ENCODE results near the gene MTA1. TPM values are rescaled to one million over a fixed set of nuclear protein-coding genes. Genes with fewer than 3 reads are reported as not detected.

The MTA1 gene
- total RNA-seq, 1 donor from 2014 or later = 118 TPM

DNA sequence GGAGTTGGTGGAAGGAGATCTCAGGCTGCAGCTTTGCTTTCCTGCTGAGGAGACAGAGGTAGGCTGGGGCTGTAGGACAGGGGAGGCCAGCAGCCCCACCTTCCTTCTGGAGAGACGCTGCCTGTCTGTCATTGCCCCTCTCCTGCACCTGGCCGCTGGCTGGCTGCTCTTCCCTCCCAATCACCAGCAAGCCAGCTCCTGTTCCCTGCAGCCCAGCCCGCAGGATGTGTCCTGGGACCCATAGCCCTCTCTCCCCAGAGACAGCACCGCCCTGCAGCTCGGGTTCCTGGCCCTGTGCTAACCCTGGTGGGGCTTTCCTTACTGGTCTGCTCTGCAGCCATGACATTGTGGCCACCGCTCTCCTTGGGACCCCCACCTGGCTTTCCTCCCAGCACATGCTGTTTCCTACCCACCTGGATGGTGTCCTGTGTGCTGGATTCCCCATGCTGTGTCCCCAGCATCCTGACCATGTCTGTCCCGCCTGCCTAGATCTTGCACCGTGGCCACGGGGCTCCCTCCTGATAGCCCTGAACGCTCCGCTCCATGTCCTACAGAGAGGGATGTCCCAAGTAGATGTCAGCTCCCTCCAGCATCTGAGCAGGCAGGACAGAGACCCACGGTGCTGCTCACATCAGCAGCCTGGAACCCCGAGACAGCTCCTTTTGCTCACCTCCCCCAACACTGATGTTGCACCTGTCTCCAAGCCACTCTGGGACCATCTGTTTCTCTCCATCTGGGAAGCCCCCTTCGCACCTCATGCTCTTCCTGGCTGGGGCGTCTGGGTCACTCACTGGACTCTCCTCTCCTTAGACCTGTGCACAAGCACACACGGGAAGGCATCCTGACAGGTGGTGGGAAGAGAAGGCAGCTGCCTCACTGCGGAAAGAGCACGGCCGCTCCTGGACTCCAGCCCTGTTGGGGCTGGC is 1.1 kb upstream of the MTA1 start:
- Histone ChIP-seq H3K4me3 (peak overlapping the region; percentile 70 to 88), H3K27me3 (no peaks in the 10 kb centered on the region), H3K36me3 (no peaks in the 10 kb centered on the region), H3K4me1 (peaks cover 10 to 32% of the 10 kb centered on the region in 2 donors), H3K9me3 (no peaks in the 10 kb centered on the region), H3K27ac (no peak overlapping the region)
- intact Hi-C loops (cut with DNase I) = loop anchor here (2.0 to 10.0 kb wide), 3 partner anchors 62 to 174 kb away; partner anchors contain the start of genes BTBD6 and TEDC1
- no peak for TF ChIP-seq CTCF (IDR thresholded peaks at IDR 0.05)
- DNase-seq (ENCODE audit: low spot score in 2 of 2) = no peak

- Histone ChIP-seq H3K27me3 (no peaks in the 10 kb centered on the region), H3K4me1 (peaks cover 10 to 25% of the 10 kb centered on the region in 2 donors), H3K4me3 (peak overlapping the region; percentile 70 to 88), H3K9me3 (no peaks in the 10 kb centered on the region), H3K27ac (peak overlapping the region; percentile 28 to 66), H3K36me3 (no peaks in the 10 kb centered on the region)
- intact Hi-C loops (cut with DNase I) = no loop called here
- no peak for TF ChIP-seq CTCF (IDR thresholded peaks at IDR 0.05)
- DNase-seq (ENCODE audit: low spot score in 2 of 2) = no peak
These were observed 710 bp downstream of the MTA1 start for GRCh38 chr14:105420101-105420973.

DNA sequence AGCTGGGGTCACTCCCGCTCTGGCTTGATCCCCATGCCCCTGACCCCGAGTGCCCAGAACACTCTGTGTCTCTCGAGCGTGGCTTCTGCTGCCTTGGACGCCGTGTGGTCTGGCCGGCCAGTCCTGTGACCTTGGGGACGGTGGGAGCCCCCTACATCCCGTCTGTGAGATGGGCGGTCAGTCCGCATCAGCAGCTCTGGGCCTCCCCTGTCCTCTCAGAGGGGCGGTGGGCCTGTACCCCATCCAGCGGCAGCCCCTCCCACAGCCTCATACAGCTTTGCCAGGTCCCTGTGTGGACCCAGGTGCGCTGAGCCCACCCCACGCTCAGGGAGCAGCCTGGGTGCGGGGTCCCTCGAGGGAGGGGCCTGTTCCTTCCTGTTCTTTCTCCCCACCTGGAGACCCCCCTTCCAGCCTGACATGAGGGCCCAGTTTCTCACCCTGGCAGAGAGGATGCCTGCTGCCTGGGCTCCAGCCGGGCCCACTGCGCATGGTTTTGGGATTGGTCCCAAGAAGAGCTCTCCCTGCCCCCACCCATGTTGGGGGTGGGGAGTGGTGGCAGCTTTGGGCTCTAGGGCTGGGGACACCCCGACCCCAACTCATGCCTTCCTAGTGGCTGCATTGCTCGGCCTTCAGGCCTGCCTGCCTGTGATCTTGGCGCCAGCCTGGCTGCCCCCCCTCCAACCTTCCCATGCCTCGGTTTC is 1.5 kb downstream of the MTA1 start:
- Histone ChIP-seq H3K9me3 (no peaks in the 10 kb centered on the region), H3K27me3 (no peaks in the 10 kb centered on the region), H3K27ac (peak overlapping the region; percentile 28 to 66), H3K4me1 (peaks cover 10 to 22% of the 10 kb centered on the region in 2 donors), H3K36me3 (no peaks in the 10 kb centered on the region), H3K4me3 (peak overlapping the region; percentile 70 to 88)
- no peak for TF ChIP-seq CTCF (IDR thresholded peaks at IDR 0.05)
- intact Hi-C loops (cut with DNase I) = no loop called here
- DNase-seq (ENCODE audit: low spot score in 2 of 2) = no peak

DNA sequence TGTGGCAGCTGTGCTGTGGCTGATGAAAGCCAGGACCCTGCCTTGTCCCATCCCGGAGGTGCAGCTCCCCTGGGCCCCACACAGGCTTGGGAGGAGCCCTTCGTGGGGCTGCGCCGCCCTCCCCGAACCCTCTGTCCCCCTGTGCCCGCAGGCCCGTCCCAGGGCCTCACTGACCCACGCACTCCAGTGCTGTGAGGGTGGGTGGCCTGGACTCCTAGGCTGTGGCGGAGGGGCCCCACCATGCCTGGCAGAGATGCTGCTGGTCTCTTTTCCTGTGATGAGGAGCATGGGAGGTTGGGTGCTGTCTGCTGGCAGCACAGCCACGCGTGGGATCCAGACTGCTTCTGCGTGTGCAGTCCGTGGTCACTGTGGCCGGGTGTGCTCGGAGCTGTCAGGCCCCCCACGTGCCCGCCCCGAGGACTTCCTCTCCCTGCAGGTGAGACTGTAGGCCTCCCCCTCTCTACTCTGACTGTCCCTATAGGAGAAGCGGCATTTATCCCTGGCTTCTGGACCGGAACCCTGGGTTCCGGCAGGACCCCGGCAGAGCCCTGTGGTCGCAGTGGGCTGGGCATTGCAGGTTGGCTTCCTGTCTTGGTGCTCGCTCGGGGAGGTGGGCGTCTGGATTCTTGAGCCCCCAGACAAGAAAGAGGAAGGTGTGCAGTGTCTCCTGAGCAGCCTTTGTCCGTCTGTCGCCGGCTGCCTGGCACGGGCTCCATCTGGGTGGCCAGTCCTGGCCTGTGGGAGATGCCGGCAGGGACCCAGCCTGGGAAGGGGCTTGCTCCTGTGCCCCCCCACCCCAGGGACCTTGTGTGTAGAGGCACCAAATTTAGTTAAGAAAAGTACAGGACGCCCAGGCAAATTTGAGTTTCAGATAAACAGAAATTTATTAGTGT is 2.3 kb downstream of the MTA1 start:
- intact Hi-C loops (cut with DNase I) = no loop called here

More for the DNA sequence above, 2.3 kb downstream of the MTA1 start:
- no peak overlapping the region for H3K4me3 ChIP-seq
- TF ChIP-seq CTCF (IDR thresholded peaks at IDR 0.05) = no peak
- H3K4me1 ChIP-seq = peaks cover 10 to 22% of the 10 kb centered on the region in 2 donors
- H3K36me3 ChIP-seq = peaks cover 2 to 5% of the 10 kb centered on the region in 2 donors
- no peak for DNase-seq (ENCODE audit: low spot score in 2 of 2)
- H3K9me3 ChIP-seq = no peaks in the 10 kb centered on the region
- peak overlapping the region; percentile 28 to 50 for H3K27ac ChIP-seq
- no peaks in the 10 kb centered on the region for H3K27me3 ChIP-seq
